ENCODE data around the gene AOAH.

AOAH gene

GRCh38 chr7:36691983-36692382, 32.3 kb downstream of the AOAH start:
- peak overlapping the region; percentile 33 for H3K27ac ChIP-seq
- peaks cover 0 to 17% of the 10 kb centered on the region in 2 experiments for H3K4me1 ChIP-seq (ENCODE audit: control insufficient read depth in 1 of 2, insufficient read depth in 1 of 2, low read depth in 1 of 2, low read length in 1 of 2)
- peaks cover 42% of the 10 kb centered on the region for H3K36me3 ChIP-seq
- H3K4me3 ChIP-seq (ENCODE audit: low read depth in 1 of 2, low read length in 1 of 2) = no peak overlapping the region
- no peaks in the 10 kb centered on the region for H3K27me3 ChIP-seq
- no peaks in the 10 kb centered on the region for H3K9me3 ChIP-seq
- TF ChIP-seq CTCF (IDR thresholded peaks at IDR 0.05) = no peak

GRCh38 chr7:36690514-36691187, 33.6 kb downstream of the AOAH start:
- no peak for TF ChIP-seq CTCF (IDR thresholded peaks at IDR 0.05)
- Histone ChIP-seq H3K27ac (peak overlapping the region; percentile 33), H3K9me3 (no peaks in the 10 kb centered on the region), H3K4me1 (ENCODE audit: control insufficient read depth in 1 of 2, insufficient read depth in 1 of 2, low read depth in 1 of 2, low read length in 1 of 2) (peaks cover 0 to 16% of the 10 kb centered on the region in 2 experiments), H3K36me3 (peaks cover 55% of the 10 kb centered on the region), H3K27me3 (no peaks in the 10 kb centered on the region), H3K4me3 (ENCODE audit: low read depth in 1 of 2, low read length in 1 of 2) (no peak overlapping the region)

- no peaks in the 10 kb centered on the region for H3K9me3 ChIP-seq
- no peak overlapping the region for H3K4me3 ChIP-seq (ENCODE audit: low read depth in 1 of 2, low read length in 1 of 2)
- no peak for TF ChIP-seq CTCF (IDR thresholded peaks at IDR 0.05)
- peaks cover 61% of the 10 kb centered on the region for H3K36me3 ChIP-seq
- H3K27me3 ChIP-seq = no peaks in the 10 kb centered on the region
- peaks cover 0 to 10% of the 10 kb centered on the region in 2 experiments for H3K4me1 ChIP-seq (ENCODE audit: control insufficient read depth in 1 of 2, insufficient read depth in 1 of 2, low read depth in 1 of 2, low read length in 1 of 2)
- H3K27ac ChIP-seq = peak overlapping the region; percentile 33
These were observed 34.3 kb downstream of the AOAH start for GRCh38 chr7:36690041-36690440.

GRCh38 chr7:36686499-36686898, 37.8 kb downstream of the AOAH start:
- H3K27ac ChIP-seq = no peak overlapping the region
- no peaks in the 10 kb centered on the region for H3K4me1 ChIP-seq (ENCODE audit: control insufficient read depth in 1 of 2, insufficient read depth in 1 of 2, low read depth in 1 of 2, low read length in 1 of 2)
- no peak overlapping the region for H3K4me3 ChIP-seq (ENCODE audit: low read depth in 1 of 2, low read length in 1 of 2)
- no peaks in the 10 kb centered on the region for H3K27me3 ChIP-seq
- no peaks in the 10 kb centered on the region for H3K9me3 ChIP-seq
- H3K36me3 ChIP-seq = peaks cover 60% of the 10 kb centered on the region
- TF ChIP-seq CTCF (IDR thresholded peaks at IDR 0.05) = no peak

- no peaks in the 10 kb centered on the region for H3K4me1 ChIP-seq (ENCODE audit: control insufficient read depth in 1 of 2, insufficient read depth in 1 of 2, low read depth in 1 of 2, low read length in 1 of 2)
- no peak overlapping the region for H3K27ac ChIP-seq
- no peaks in the 10 kb centered on the region for H3K9me3 ChIP-seq
- H3K4me3 ChIP-seq (ENCODE audit: low read depth in 1 of 2, low read length in 1 of 2) = no peak overlapping the region
- peaks cover 62% of the 10 kb centered on the region for H3K36me3 ChIP-seq
- no peak for TF ChIP-seq CTCF (IDR thresholded peaks at IDR 0.05)
- no peaks in the 10 kb centered on the region for H3K27me3 ChIP-seq
These were observed 39.3 kb downstream of the AOAH start for GRCh38 chr7:36684954-36685353.
